Endodermal cell (in vitro differentiated cells): ENCODE results near the gene ADAM30. TPM values are rescaled to one million over a fixed set of nuclear protein-coding genes. Genes with fewer than 3 reads are reported as not detected.
A peak's percentile ranks its signal among the peaks of the same experiment; 100 is the strongest.

ENCODE experiments used
- DNase-seq: peaks from one replicate; pipeline ENCODE4 v3.0.0-alpha.2; 2017
- H3K27ac ChIP-seq: 2 replicates; pipeline ENCODE4 v1.5.1; 2013; ENCODE audit warnings: mild to moderate bottlenecking, low read depth, low read length, moderate library complexity
- H3K27me3 ChIP-seq: 2 replicates; pipeline ENCODE4 v1.6.1; 2013; ENCODE audit warnings: mild to moderate bottlenecking, low read length, moderate library complexity; ENCODE audit not compliant: insufficient read depth, control insufficient read depth, poor library complexity, severe bottlenecking
- H3K36me3 ChIP-seq: 2 replicates; pipeline ENCODE4 v1.7.0; 2013; ENCODE audit warnings: mild to moderate bottlenecking, low read length, moderate library complexity; ENCODE audit not compliant: control insufficient read depth, insufficient read depth
- H3K4me1 ChIP-seq: one replicate; pipeline ENCODE4 v1.7.0; 2013; ENCODE audit warnings: low read length; ENCODE audit not compliant: control insufficient read depth, insufficient read depth
- H3K4me3 ChIP-seq: 2 replicates; pipeline ENCODE4 v1.5.1; 2013; ENCODE audit warnings: mild to moderate bottlenecking, low read length, moderate library complexity
- H3K9ac ChIP-seq: 2 replicates; pipeline ENCODE4 v1.6.1; 2013; ENCODE audit warnings: mild to moderate bottlenecking, low read length, moderate library complexity; ENCODE audit not compliant: poor library complexity, severe bottlenecking; ENCODE audit errors: extremely low read depth
- H3K9me3 ChIP-seq: 2 replicates; pipeline ENCODE4 v1.6.1; 2013; ENCODE audit warnings: mild to moderate bottlenecking, low read length, moderate library complexity; ENCODE audit not compliant: control insufficient read depth
- H3K27ac Mint-ChIP-seq: 2 replicates; pipeline ENCODE4 v1.8.0; 2020; ENCODE audit warnings: mixed read lengths
- H3K27me3 Mint-ChIP-seq: 2 replicates; pipeline ENCODE4 v1.8.0; 2021; ENCODE audit warnings: mild to moderate bottlenecking, mixed read lengths; ENCODE audit not compliant: insufficient read depth
- H3K36me3 Mint-ChIP-seq: 2 replicates; pipeline ENCODE4 v1.8.0; 2020; ENCODE audit warnings: low read depth, mixed read lengths
- H3K4me1 Mint-ChIP-seq: 2 replicates; pipeline ENCODE4 v1.8.0; 2020; ENCODE audit warnings: mixed read lengths
- H3K4me3 Mint-ChIP-seq: 2 replicates; pipeline ENCODE4 v1.8.0; 2020; ENCODE audit warnings: mild to moderate bottlenecking, moderate library complexity, mixed read lengths
- H3K9me3 Mint-ChIP-seq: 2 replicates; pipeline ENCODE4 v1.8.0; 2020; ENCODE audit warnings: mild to moderate bottlenecking, mixed read lengths
- WGBS, 2 experiments: methylation state at CpG; one replicate each; pipeline versions ENCODE4 v1.1.5 to v1.1.7; 2013; ENCODE audit warnings: missing lambda C conversion rate in 2 of 2, mixed read lengths in 1 of 2; ENCODE audit not compliant: insufficient coverage in 1 of 2, insufficient read length in 1 of 2; 5-methylcytosine and 5-hydroxymethylcytosine counted together
- total RNA-seq, 2 donors: library from RNA; stranded (reverse); fragmentation: NEBNext Ultra II Directional in 1 of 2; extraction: Animal tissue kit (Norgen Biotek cat#: 25700) in 1 of 2; gene quantifications; 2 replicates in 1 of 2; 3 replicates in 1 of 2; pipeline ENCODE4 v1.2.1, GENCODE V29; 2021
- TF ChIP-seq, protein P1 (sequence below): fragments of 200-600 bp; sonication (generic); conservative IDR thresholded peaks from 2 replicates; pipeline ENCODE4 v1.5.0; 2021; ENCODE audit warnings: antibody characterized with exemption, mild to moderate bottlenecking

ADAM30 gene
- total RNA-seq, 2 donors from 2014 or later, result not detected

DNA sequence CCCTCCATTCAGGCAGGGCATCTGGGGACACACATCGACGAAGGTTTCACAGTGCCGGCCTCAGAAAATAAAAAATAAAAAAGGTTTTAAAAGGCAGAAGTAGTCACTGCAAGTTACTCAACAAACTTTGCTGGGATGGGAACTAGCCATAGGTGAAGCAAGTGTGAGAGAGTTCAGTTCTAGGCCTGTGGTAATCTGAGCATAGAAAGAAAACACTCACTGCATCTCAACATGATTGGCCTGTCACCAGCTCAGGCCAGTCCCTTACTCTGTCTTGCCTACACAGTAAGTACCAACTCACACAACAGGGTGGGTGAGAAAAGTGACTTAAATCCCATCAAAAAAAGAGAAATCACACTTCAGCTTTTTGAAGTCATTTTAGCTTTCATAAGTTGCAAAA is 30.2 kb upstream of the ADAM30 start:
- H3K4me3 Mint-ChIP-seq, result no peak overlapping the region
- 91% methylated on average over 3 of the region's 3 CpGs; no CpG with 5 or more reads in 1 of the 2 experiments for WGBS, 2 experiments

DNA sequence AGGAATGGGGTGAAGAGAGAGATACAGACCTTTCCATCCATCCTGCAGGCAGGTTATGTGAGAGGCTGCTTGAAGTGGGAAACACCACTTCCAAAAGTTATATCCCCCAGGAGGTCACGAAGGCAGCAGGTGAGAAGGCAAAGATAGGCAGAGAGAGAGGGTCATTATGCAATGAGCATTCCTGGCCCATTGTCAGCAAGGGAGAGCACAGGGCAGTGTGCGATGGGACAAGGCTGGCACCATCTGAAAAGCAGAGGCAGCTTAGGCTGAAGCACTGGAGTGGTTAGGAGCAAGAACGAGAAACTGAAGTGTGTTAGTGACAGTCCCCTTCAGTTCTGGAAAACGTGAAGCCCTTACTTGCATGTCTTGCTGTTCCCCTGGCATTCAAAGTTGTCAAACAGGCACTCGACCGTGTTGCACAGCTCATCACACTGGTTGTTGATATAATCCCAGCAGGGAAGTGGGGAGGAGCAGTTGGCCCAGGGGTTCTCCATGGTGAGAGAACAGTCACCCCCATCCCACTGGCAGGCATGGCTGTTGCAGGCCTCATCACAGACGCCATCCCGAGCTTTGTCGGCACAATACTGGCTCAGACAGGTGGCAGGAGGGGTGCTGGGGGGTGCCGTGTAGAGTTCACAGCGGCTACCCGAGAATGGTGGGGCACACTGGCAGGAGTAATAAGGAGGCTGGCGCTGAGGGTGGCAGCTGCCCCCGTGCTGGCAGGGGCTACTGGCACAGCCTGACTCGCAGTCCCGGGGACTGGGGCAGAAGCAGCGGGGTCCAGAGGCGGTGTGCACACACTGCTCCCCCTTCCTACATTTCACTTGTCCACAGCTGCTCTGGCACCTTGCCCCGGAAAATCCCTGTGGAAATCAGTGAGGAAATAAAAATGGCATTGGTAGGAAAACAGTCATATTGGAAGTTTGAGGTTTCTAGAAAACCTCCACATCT is 28.9 kb upstream of the ADAM30 start:
- H3K27me3 ChIP-seq, result no peaks in the 10 kb centered on the region
- Mint-ChIP-seq H3K27me3 (no peaks in the 10 kb centered on the region), H3K36me3 (peaks cover 56% of the 10 kb centered on the region), H3K4me3 (no peak overlapping the region), H3K9me3 (no peaks in the 10 kb centered on the region), H3K27ac (no peak overlapping the region), H3K4me1 (peaks cover 5% of the 10 kb centered on the region)
- TF ChIP-seq, protein P1, sequence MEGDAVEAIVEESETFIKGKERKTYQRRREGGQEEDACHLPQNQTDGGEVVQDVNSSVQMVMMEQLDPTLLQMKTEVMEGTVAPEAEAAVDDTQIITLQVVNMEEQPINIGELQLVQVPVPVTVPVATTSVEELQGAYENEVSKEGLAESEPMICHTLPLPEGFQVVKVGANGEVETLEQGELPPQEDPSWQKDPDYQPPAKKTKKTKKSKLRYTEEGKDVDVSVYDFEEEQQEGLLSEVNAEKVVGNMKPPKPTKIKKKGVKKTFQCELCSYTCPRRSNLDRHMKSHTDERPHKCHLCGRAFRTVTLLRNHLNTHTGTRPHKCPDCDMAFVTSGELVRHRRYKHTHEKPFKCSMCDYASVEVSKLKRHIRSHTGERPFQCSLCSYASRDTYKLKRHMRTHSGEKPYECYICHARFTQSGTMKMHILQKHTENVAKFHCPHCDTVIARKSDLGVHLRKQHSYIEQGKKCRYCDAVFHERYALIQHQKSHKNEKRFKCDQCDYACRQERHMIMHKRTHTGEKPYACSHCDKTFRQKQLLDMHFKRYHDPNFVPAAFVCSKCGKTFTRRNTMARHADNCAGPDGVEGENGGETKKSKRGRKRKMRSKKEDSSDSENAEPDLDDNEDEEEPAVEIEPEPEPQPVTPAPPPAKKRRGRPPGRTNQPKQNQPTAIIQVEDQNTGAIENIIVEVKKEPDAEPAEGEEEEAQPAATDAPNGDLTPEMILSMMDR, result no peak
- H3K9me3 ChIP-seq, result no peaks in the 10 kb centered on the region
- no peak for DNase-seq
- WGBS, 2 experiments, result 94 to 96% methylated on average over 11 to 19 of the region's 19 CpGs
- H3K36me3 ChIP-seq, result peaks cover 77% of the 10 kb centered on the region
- H3K27ac ChIP-seq, result no peak overlapping the region
- H3K4me1 ChIP-seq, result peaks cover 7% of the 10 kb centered on the region
- H3K9ac ChIP-seq, result no peak overlapping the region
- H3K4me3 ChIP-seq, result no peak overlapping the region

More for the DNA sequence above, 30.2 kb upstream of the ADAM30 start:
- Mint-ChIP-seq H3K36me3 (peaks cover 54% of the 10 kb centered on the region), H3K9me3 (no peaks in the 10 kb centered on the region), H3K4me1 (no peaks in the 10 kb centered on the region), H3K27me3 (no peaks in the 10 kb centered on the region), H3K27ac (no peak overlapping the region)
- H3K36me3 ChIP-seq, result peaks cover 70% of the 10 kb centered on the region
- no peak overlapping the region for H3K4me3 ChIP-seq
- H3K9ac ChIP-seq, result no peak overlapping the region
- no peaks in the 10 kb centered on the region for H3K9me3 ChIP-seq
- H3K27me3 ChIP-seq, result no peaks in the 10 kb centered on the region
- TF ChIP-seq, protein P1, result no peak
- no peaks in the 10 kb centered on the region for H3K4me1 ChIP-seq
- no peak for DNase-seq
- no peak overlapping the region for H3K27ac ChIP-seq

DNA sequence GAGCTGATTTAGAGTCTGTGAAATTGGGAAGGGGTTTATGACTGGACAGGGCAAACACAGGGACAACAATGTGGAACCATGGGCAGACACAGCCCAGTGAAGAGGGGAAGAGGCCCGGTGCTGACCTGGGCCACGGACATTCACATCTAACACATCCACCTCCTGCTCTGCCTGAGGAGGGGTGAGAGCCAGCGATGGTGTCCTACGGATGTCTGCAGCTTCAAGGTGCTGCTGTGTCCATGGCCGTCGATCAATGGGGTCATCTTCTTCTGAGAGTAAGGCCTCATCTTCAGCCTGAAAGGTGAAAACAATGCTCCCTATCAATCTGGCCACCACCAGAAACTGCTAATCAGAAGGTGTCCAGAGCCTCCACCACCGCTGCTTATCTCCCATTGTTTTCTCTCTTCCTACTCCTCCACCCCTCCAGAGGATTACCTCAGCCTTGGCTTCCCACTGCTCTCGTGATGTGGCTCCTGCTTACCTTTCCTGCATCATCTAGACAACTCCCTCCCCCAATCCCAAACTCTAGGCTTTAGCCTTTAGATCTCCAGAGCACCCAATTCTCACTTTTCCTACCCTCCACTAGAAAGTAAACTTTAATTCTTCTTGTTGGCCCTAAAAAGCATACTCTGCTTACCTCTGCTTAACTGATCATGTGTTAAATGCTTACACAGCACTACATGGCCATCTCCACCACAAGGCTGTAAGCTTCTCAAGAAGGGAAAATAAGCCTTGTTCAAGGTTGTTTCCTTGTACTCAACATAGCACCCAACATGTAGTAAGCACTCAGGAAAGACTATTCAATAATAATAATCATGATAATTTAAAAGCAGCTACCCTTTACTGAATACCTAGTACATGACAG is 24.0 kb upstream of the ADAM30 start:
- 72 to 74% methylated on average over 5 to 8 of the region's 8 CpGs for WGBS, 2 experiments
- DNase-seq, result peak; percentile 77
- Histone ChIP-seq H3K4me3 (peak overlapping the region; percentile 38), H3K4me1 (peaks cover 11% of the 10 kb centered on the region), H3K9me3 (no peaks in the 10 kb centered on the region), H3K27me3 (no peaks in the 10 kb centered on the region), H3K36me3 (peaks cover 88% of the 10 kb centered on the region), H3K9ac (peak overlapping the region; percentile 20), H3K27ac (no peak overlapping the region)
- Mint-ChIP-seq H3K36me3 (peaks cover 84% of the 10 kb centered on the region), H3K9me3 (no peaks in the 10 kb centered on the region), H3K27ac (peak overlapping the region; percentile 96), H3K27me3 (no peaks in the 10 kb centered on the region), H3K4me1 (peaks cover 10% of the 10 kb centered on the region), H3K4me3 (no peak overlapping the region)
- TF ChIP-seq, protein P1, result no peak
